GM18873 (cell line): Measurements from ENCODE around the gene SLC6A7.
"Not testable (repeated sequence)": the region's sequence is repeated elsewhere in the genome, so short reads cannot be mapped to it uniquely, and the experiment has no call there.

Source experiments
- ATAC-seq: cut with Tn5 transposase; IDR thresholded peaks from one replicate; pipeline ENCODE4 v1.9.1; 2021; ENCODE audit warnings: mild to moderate bottlenecking, moderate library complexity, moderate number of reproducible peaks; ENCODE audit not compliant: unreplicated experiment, low FRiP score

The SLC6A7 gene

DNA sequence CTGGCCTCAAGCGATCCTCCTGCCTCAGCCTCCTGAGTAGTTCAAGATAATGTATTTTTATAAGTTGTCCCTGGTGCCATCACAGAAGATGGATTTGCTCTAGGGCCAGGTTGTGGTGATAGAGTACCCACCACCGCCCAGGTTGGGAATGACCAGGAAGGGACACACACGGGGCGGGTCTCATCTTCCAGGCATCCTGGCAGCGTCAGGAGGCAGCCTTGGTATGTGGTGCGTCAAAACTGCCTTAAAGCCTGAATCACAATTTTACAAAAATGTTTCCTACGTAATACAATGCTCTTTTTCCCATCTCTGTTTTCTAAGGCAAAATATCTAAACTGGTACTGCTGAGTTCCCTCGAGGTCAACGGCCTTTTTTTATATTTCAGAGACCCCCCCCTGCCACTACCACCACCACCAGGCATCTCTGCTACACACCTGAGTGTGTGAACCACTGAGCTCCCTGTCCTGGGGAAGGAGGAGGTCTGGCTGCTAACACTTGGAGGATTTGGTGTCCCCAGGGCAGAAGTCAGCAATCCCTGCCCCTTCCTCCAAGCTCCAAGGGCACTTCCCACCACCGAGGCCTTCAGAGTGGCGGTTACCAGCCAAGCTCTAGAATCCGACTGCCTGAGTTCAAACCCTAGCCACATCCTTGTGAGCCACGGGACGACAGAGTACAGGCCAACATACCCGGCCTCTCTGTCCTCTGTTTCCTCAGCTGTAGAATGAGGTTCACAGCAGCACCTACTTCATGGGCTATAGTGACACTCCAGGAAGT is 47.3 kb downstream of the SLC6A7 start:
- no peak for ATAC-seq

- ATAC-seq = no peak
These were observed 48.8 kb downstream of the SLC6A7 start for GRCh38 chr5:150238646-150239045.

DNA sequence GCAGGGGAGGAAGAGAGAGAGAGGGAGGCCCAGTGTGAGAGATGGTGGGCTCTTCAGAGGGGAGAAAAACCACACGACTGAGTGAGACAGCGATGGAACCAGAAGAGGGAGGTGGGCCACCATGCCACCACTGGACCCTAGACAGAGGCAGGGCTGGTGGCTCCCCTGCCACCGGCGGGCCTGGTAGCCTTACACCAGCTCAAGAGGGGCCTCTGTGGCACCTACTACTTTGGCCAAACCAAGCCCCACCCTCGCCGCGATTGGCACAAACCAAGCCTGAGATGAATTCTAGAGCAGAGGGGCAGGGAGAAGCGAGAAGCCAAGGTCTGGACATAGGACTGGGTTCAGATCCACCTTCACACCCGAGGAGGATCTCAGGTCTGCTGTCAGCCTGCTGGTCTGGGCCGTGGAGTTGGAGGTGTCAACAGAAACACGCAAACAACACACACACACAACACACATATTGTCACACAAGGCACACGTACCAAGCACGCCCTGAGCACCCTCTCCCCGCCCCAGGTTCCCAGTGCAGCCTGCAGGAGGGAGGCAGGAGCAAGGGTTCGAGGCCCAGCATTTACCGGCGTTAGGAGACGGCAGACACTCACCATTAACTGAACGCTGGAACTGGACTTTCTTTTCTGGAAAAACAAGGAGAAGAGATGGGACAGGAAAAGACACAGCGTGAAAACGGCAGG is 49.4 kb downstream of the SLC6A7 start:
- ATAC-seq = no peak

DNA sequence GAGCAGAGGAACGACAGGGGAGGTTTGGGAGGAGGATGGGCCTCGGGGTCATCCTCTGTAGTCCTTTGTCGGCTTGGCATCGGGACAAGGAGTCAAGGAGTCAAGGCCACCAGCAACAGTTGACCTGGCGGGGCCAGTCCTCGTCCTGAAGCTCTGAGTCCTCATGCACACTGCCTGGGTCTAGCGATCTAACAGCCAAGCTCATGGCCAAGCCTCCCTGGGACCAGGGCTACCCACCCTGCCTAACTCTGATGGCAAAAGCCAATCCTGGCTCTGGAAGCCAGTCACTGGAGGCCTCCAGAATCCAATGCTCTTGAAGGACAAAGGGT is 49.9 kb downstream of the SLC6A7 start:
- ATAC-seq = no peak

GRCh38 chr5:150241298-150242160 is 51.7 kb downstream of the SLC6A7 start:
- ATAC-seq = no peak

- no peak for ATAC-seq
These were observed 52.5 kb downstream of the SLC6A7 start for GRCh38 chr5:150242251-150242894.

DNA sequence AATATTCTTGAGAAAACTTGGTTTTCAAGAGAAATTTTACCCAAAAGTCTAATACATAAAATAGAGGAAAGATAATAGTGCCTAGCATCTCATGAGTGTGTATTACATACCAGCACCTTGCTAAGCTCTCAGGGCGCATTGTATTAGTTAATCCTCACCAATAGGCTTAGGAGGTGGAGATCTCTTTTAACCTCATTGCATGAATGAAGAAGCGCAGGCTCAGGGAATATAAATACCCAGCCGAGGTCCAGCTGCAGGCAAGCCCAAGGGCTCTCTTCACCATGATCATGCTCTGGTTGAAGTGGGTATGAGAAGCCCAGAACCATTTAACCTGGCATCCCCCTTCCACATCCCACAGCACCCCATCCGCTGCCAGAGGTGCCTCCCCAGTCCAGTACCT is 53.7 kb downstream of the SLC6A7 start:
- no peak for ATAC-seq

DNA sequence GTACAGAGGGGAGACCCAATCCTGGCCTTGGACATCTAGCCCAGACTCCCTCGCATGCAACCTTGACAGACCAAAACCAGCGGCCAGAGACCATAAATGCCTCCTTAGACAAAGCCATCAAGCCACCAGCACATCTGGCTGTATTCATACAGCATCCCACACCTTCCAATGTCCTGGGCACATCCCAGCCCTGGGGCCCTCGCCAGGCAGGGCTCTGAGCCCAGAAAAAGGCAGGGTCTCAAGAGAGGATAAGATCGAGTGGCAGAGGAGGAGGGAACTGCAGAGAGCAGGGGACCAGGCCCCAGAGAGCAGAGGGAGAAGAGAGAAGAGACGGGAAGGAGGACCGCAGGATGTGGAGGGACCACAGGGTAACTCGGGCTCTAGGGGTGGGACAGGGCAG is 54.3 kb downstream of the SLC6A7 start:
- no peak for ATAC-seq

DNA sequence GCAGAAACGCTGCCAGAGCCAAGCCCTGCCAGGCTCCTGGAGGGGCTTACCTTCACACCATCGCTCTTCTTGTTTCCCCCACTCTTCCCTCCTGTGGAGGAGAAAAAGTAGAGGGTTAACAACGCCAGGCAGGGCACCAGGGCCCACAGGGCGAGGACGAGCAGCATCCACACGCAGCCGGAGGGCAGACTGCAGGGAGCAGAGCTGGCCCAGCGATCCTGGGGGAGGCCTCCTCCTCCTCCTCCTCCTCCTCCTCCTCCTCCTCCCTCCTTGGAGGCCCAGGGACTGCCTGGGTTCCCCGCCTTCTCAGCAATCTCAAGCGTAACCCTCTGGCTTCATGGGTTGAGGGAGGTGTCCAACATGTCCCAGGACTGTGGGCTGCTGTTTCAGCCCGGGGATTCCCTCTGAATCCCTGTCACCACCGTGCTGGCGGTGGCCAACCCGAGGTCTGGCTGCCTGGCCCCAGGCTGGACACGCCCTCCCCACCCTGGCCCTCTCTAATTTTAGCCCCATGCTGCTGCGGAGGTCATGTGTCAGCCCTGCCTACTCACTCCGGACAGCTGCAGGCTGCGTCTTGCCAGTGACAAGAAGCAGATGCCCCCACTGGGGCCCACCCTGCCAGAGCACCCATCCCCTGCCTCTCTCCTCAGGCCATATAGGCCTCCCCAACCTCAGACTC is 55.4 kb downstream of the SLC6A7 start:
- ATAC-seq = no peak

DNA sequence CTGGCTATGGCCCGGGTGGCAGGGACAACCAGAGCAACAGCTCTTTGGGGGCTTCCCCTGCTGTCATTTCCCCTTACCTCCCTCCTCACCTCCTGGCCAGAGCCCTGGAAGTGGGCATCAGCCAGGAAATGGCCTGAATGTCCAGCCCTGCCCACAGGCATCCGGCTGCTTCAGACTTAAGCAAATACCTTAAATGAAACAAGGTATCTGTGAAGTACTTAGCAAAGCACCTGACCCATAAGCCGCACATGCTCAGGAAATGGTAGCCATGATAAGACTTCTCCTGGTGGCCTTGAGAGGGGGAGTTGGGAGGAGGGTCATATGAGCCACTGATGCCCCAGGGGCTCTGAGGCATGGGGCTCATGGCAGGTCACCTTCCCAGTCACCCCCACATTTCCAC is 55.9 kb downstream of the SLC6A7 start:
- ATAC-seq = no peak

DNA sequence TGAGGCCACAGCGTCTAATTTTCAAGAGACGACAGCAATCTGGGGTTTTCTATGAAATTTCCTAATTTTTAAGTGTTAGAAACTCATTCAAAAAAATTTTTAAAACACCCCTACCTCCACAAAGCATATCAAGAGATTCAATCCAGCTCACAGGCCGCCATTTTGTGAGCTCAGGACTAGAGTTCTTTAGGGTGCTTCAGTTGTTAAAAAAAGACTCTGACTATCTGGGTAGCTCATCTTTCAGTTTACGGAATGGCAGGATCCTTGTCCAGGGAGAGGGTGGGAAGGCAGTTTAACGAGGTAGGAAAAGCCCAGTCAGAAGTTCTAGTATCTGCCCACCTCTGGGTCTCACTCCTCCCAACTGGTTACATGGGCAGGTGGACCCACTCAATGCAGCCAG is 56.6 kb downstream of the SLC6A7 start:
- no peak for ATAC-seq

DNA sequence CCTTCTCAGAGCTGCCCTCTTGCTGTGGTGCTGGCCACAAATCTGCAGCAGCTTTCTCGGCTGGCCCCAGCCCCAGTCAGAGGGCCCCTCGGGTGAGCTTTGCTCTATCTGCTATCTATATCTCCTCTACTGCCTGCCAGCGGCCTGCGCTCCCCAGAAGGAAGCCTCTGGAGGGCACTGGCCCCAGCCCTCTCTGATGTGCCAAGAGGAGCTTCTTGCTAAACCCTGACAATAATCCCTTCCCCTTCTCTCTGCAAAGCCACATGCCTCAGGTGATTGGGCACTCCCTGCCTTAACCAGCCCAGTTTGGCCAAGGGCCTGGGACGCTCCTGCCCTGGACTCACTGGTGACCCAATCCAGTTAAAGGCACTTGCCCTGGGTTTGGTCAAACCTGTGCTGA is 57.0 kb downstream of the SLC6A7 start:
- no peak for ATAC-seq

DNA sequence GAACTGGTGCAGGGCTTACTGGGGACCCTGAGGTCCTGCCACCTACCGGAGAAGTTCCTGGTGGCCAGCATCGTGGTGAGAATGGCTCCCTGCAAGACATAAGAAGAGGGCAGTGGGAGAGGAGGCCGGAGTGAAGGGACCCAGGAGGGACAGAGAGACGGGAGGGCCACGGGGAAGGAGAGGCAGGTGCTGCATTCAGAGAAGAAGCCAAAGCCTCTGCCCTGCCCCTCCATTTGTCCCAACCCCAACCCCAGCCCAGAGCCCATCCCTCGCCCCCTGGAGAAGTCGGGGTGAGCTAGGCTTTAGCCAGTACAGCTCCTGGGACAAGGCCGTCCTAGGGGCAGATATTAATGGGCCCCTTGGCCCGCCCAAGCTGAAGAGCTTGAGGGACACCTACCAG is 57.9 kb downstream of the SLC6A7 start:
- no peak for ATAC-seq

- not testable (repeated sequence) for ATAC-seq
These were observed 58.6 kb downstream of the SLC6A7 start for GRCh38 chr5:150248493-150248892.

DNA sequence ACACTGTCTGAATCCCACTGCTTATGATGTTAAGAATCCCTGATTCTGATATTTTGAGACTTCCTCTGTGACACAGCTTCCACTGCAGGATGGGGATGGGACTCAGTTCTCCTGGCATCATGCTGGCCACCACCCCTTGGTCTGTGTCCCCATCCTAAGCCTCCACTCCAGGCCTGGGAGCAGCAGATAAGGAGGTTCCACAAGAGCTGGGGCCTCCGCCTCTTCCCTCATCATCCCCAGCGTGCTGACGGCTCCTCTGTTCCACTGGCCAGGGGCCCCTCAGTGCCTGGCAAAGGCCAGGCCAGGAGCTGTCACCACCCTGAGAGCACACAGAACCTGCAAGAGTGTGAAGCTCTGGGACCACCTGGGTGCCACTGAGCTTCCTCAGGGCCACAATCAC is 59.1 kb downstream of the SLC6A7 start:
- ATAC-seq = no peak

GRCh38 chr5:150249744-150250143 is 59.9 kb downstream of the SLC6A7 start:
- no peak for ATAC-seq

DNA sequence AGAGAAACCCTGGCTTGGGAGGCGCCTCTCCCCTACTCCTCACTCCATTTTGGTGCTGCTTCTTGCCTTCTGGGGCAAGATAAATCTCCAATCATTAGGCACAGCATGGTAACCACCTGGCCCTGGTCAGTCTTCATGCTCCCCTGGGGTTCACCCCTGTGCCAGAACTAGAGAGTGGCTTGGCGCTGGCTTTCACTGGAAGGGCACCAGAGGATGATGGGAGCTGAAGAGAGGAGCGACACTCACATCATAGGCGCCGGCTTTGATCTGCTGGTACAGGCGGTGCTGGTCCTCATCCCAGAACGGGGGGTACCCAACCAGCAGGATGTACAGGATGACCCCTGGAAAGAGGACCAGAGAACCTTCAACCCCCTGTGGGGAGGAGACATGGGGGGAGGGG is 61.6 kb downstream of the SLC6A7 start:
- ATAC-seq = no peak

DNA sequence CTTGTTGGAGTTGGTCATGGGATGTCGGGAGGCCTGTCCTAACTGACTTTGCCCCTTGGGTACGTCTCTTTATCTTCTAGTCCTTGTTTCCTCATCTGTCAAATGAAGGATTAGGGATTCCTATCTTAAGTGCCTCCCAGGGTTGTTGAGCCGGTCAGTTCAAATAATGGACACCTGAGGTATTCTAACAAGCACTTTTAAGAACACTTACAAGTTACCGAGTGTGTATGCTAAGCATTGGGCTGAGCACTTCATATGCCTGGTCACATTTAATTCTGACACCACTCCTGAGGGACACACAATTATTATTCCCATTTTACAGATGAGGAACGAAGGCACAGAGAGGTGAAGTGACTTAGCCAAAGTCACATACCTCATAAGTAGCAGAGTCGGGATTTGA is 62.6 kb downstream of the SLC6A7 start:
- no peak for ATAC-seq

- ATAC-seq = no peak
These were observed 63.8 kb downstream of the SLC6A7 start for GRCh38 chr5:150253416-150254208.

DNA sequence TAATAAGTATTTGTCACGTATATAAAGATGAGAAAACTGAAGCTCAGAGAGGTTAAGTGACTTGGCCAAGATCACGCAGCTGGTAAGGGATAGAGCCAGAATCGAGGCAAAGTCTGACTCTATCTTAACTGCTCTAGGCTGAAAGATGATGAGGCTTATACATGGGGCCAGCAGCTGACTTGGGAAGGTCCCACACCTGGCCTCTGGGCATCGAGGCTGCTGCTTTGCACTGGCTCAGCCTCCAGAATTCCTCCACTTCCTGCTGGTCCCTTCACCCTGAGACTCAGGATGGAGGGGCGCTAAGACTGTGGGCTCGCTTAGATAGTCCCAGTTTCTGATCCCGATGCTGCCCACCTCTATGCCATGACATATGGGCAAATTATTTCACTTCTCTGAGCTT is 64.5 kb downstream of the SLC6A7 start:
- ATAC-seq = no peak
